Measurements from ENCODE around the gene PRSS16. TPM values are rescaled to one million over a fixed set of nuclear protein-coding genes. Genes with fewer than 3 reads are reported as not detected.

PRSS16 gene
- total and polyA plus RNA-seq, 9 of the 15 experiments (the other 6 are each of a cell fraction or from before 2014, with no cell fraction given) = 4.5 to 21.3 (median 12.1) TPM

GRCh38 chr6:27237089-27237803, 10.3 kb upstream of the PRSS16 start (continued):
- TF ChIP-seq, protein P1, sequence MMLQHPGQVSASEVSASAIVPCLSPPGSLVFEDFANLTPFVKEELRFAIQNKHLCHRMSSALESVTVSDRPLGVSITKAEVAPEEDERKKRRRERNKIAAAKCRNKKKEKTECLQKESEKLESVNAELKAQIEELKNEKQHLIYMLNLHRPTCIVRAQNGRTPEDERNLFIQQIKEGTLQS (IDR thresholded peaks at IDR 0.05) = no peak
- TF ChIP-seq, protein P1 (CRISPR knock-in tag; conservative IDR thresholded peaks at IDR 0.05) = peak; percentile 41; the same call in 1 of the 2 replicates
- TF ChIP-seq RHOXF2B (CRISPR knock-in tag; conservative IDR thresholded peaks at IDR 0.05) (no peak), ZNF707 (CRISPR knock-in tag; conservative IDR thresholded peaks at IDR 0.05) (no peak; the same call in 1 of the 2 replicates), ARHGAP35 (IDR thresholded peaks at IDR 0.05; ENCODE audit: partially characterized antibody) (no peak)

GRCh38 chr6:27238010-27238983, 9.2 kb upstream of the PRSS16 start:
- intact Hi-C loops (cut with micrococcal nuclease) (loop anchor here (5.0 kb wide), 2 partner anchors 94 to 139 kb away; no protein-coding TSS in a partner anchor), in situ Hi-C loops (cut with MboI) (no loop called here)
- no TSS peak for BruUV-seq (replicated peaks)
- no peaks in the 10 kb centered on the region for H3K27me3 ChIP-seq (ENCODE audit: control insufficient read depth in 2 of 2, insufficient read depth in 2 of 2, low read length in 2 of 2)
- ATAC-seq (no peak), DNase-seq (ENCODE audit: extremely low read depth in 1 of 4, low spot score in 3 of 4) (no peak), FAIRE-seq (no peak)
- H3K79me2 ChIP-seq (ENCODE audit: control insufficient read depth, insufficient read depth, low read length) = no peaks in the 10 kb centered on the region
- 0 out of 4 replicates have a peak overlapping the region, but pooled peaks of 1 of the 2 experiments have one; percentile 0 for H3K9ac ChIP-seq (ENCODE audit: insufficient read depth in 1 of 2, low read depth in 2 of 2, low read length in 2 of 2)
- 93% methylated on average over 41 of the region's 41 CpGs for WGBS (ENCODE audit: insufficient coverage, low coverage, missing lambda C conversion rate)
- CTCF ChIA-PET (ENCODE audit: low intra/inter-chr PET ratio) = no interaction called here
- TF ChIP-seq ZNF212 (CRISPR knock-in tag; IDR thresholded peaks at IDR 0.05) = no peak
- TF ChIP-seq, protein P2, sequence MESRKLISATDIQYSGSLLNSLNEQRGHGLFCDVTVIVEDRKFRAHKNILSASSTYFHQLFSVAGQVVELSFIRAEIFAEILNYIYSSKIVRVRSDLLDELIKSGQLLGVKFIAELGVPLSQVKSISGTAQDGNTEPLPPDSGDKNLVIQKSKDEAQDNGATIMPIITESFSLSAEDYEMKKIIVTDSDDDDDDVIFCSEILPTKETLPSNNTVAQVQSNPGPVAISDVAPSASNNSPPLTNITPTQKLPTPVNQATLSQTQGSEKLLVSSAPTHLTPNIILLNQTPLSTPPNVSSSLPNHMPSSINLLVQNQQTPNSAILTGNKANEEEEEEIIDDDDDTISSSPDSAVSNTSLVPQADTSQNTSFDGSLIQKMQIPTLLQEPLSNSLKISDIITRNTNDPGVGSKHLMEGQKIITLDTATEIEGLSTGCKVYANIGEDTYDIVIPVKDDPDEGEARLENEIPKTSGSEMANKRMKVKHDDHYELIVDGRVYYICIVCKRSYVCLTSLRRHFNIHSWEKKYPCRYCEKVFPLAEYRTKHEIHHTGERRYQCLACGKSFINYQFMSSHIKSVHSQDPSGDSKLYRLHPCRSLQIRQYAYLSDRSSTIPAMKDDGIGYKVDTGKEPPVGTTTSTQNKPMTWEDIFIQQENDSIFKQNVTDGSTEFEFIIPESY (CRISPR knock-in tag; IDR thresholded peaks at IDR 0.05) = peak; percentile 45; the same call in 1 of the 2 replicates
- TF ChIP-seq E2F6 (IDR thresholded peaks at IDR 0.05; ENCODE audit: borderline replicate concordance in 1 of 2, extremely low read depth in 1 of 2, insufficient read depth in 1 of 2, insufficient read length in 1 of 2, low read depth in 1 of 2, low read length in 1 of 2, poor library complexity in 1 of 2, severe bottlenecking in 1 of 2) = peak in 1 of 2 experiments; percentile 45
- POLR2A ChIA-PET = interaction anchor here (1.1 to 3.4 kb wide), 8 partner anchors 11 to 105 kb away, joined by 3 to 21 read pairs (median 4); a partner anchor contains a TSS
- no peaks in the 10 kb centered on the region for H3K9me1 ChIP-seq (ENCODE audit: control insufficient read depth, insufficient read depth, low read length)
- H3K4me3 ChIP-seq = no peak overlapping the region
- peaks cover 3% of the 10 kb centered on the region for H3K9me3 ChIP-seq (replicated peaks; ENCODE audit: control insufficient read depth, insufficient read depth, low read depth, low read length)
- H3K27ac ChIP-seq (ENCODE audit: extremely low read depth, low read depth, low read length) = no peak overlapping the region
- H3K36me3 ChIP-seq (ENCODE audit: control insufficient read depth, insufficient read depth, low read length) = no peaks in the 10 kb centered on the region
- no peak overlapping the region for H3K4me2 ChIP-seq (ENCODE audit: insufficient read depth, low read length)
- peak overlapping the region; percentile 54 for H2AFZ ChIP-seq (ENCODE audit: low read depth, low read length)
- H3K4me1 ChIP-seq (replicated peaks in 1 of 2; ENCODE audit: control insufficient read depth in 2 of 2, insufficient read depth in 2 of 2, low read length in 2 of 2) = peaks cover 0 to 13% of the 10 kb centered on the region in 2 experiments; a peak in 2 of 5 replicates
- H4K20me1 ChIP-seq (replicated peaks; ENCODE audit: control insufficient read depth, insufficient read depth, low read length) = no peaks in the 10 kb centered on the region

Measured in K562 (cell line).